GM19468 (cell line): ENCODE results near the gene SLC39A5.

Source experiments
- ATAC-seq: cut with Tn5 transposase; IDR thresholded peaks from one replicate; pipeline ENCODE4 v1.9.1; 2021; ENCODE audit warnings: mild to moderate bottlenecking, moderate library complexity, moderate number of reproducible peaks; ENCODE audit not compliant: unreplicated experiment; ENCODE audit errors: extremely low read depth

The SLC39A5 gene

GRCh38 chr12:56212361-56212760 is 17.5 kb upstream of the SLC39A5 start:
- no peak for ATAC-seq

GRCh38 chr12:56213878-56214277 is 16.0 kb upstream of the SLC39A5 start:
- no peak for ATAC-seq

- no peak for ATAC-seq
Observed at GRCh38 chr12:56216461-56216860, 13.4 kb upstream of the SLC39A5 start.

- no peak for ATAC-seq
Observed at GRCh38 chr12:56219840-56220239, 10.0 kb upstream of the SLC39A5 start.

- no peak for ATAC-seq
Observed at GRCh38 chr12:56220611-56221231, 9.1 kb upstream of the SLC39A5 start.

- ATAC-seq: no peak
Observed at GRCh38 chr12:56221232-56221756, 8.6 kb upstream of the SLC39A5 start.

- ATAC-seq: peak; percentile 69
Observed at GRCh38 chr12:56221757-56222530, 7.9 kb upstream of the SLC39A5 start, which contains the start of gene RNF41. TSS of gene RNF41 (minus strand) at chr12:56221922. CDS start at chr12:56214047, 7,875 bp downstream.

GRCh38 chr12:56222531-56222895 is 7.3 kb upstream of the SLC39A5 start:
- no peak for ATAC-seq

GRCh38 chr12:56223571-56224101 is 6.2 kb upstream of the SLC39A5 start:
- no peak for ATAC-seq

- ATAC-seq: peak; percentile 45
Observed at GRCh38 chr12:56224102-56224701, 5.6 kb upstream of the SLC39A5 start, which contains the start of gene NABP2. TSS of gene NABP2 (plus strand) at chr12:56224342. CDS start at chr12:56224857, 515 bp downstream.

GRCh38 chr12:56224954-56225353 is 4.9 kb upstream of the SLC39A5 start:
- ATAC-seq: no peak

- ATAC-seq: no peak
Observed at GRCh38 chr12:56229082-56229481, 769 bp upstream of the SLC39A5 start.

GRCh38 chr12:56230432-56231183 is 757 bp downstream of the SLC39A5 start:
- ATAC-seq: no peak

- ATAC-seq: no peak
Observed at GRCh38 chr12:56231184-56231582, 1.3 kb downstream of the SLC39A5 start.

GRCh38 chr12:56234746-56235436 is 5.0 kb downstream of the SLC39A5 start:
- ATAC-seq: no peak

- ATAC-seq: no peak
Observed at GRCh38 chr12:56236091-56236490, 6.2 kb downstream of the SLC39A5 start.

- ATAC-seq: no peak
Observed at GRCh38 chr12:56236985-56237384, 7.1 kb downstream of the SLC39A5 start.

GRCh38 chr12:56237552-56237951 is 7.7 kb downstream of the SLC39A5 start:
- ATAC-seq: no peak
